Stimulated activated CD8-positive, alpha-beta memory T cell treated with anti-CD3 and anti-CD28 coated beads, Interleukin-15, amount 100 ng/mL, for 4 hours (primary cell): ENCODE measurements around the gene AOC1.

ENCODE experiments used
- DNase-seq, 2 donors: peaks; one replicate each; pipeline ENCODE4 v3.0.0-alpha.2; 2020; ENCODE audit warnings: low read depth in 2 of 2

AOC1 gene

DNA sequence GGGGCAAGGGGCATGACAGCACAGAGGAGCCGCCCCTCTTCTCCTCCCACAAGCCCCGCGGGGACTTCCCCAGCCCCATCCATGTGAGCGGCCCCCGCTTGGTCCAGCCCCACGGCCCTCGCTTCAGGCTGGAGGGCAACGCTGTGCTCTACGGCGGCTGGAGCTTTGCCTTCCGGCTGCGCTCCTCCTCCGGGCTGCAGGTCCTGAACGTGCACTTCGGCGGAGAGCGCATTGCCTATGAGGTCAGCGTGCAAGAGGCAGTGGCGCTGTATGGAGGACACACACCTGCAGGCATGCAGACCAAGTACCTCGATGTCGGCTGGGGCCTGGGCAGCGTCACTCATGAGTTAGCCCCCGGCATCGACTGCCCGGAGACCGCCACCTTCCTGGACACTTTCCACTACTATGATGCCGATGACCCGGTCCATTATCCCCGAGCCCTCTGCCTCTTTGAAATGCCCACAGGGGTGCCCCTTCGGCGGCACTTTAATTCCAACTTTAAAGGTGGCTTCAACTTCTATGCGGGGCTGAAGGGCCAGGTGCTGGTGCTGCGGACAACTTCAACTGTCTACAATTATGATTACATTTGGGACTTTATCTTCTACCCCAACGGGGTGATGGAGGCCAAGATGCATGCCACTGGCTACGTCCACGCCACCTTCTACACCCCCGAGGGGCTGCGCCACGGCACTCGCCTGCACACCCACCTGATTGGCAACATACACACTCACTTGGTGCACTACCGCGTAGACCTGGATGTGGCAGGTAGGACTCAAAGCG is 5.1 kb downstream of the AOC1 start:
- no peak for DNase-seq

DNA sequence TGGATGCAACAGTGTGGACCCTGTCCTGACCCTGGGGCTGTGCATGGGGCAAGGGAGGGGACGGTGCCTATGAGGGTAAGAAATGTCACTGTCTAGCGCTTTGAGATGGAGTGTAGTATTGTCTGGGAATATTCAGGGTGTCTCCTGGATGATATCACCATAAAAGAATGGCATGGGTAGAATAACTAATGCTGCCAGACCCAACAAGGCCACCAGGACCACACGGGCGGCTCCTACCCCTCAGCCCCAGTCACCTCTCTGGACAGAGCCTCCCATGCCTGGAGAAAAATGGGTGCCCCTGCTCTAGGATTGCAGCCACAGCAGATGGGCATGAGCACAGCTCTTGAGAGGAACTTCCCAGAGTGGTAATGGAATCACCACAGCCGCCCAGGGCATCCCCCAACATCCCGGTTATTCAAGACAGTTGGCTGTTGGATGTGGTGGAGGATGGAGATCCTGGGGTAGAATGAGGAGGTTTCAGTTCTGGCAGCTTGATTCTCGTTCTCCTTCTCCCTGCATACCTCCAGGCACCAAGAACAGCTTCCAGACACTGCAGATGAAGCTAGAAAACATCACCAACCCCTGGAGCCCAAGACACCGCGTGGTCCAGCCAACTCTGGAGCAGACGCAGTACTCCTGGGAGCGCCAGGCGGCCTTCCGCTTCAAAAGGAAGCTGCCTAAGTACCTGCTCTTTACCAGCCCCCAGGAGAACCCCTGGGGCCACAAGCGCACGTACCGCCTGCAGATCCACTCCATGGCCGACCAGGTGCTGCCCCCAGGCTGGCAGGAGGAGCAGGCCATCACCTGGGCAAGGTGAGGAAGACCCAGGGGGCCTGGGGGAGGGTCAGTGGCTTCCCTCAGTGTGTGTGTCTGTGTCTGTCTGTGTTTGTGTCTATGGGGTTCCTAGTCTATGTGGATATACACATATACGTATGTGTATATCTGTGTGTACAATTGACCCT is 6.2 kb downstream of the AOC1 start:
- DNase-seq: no peak

DNA sequence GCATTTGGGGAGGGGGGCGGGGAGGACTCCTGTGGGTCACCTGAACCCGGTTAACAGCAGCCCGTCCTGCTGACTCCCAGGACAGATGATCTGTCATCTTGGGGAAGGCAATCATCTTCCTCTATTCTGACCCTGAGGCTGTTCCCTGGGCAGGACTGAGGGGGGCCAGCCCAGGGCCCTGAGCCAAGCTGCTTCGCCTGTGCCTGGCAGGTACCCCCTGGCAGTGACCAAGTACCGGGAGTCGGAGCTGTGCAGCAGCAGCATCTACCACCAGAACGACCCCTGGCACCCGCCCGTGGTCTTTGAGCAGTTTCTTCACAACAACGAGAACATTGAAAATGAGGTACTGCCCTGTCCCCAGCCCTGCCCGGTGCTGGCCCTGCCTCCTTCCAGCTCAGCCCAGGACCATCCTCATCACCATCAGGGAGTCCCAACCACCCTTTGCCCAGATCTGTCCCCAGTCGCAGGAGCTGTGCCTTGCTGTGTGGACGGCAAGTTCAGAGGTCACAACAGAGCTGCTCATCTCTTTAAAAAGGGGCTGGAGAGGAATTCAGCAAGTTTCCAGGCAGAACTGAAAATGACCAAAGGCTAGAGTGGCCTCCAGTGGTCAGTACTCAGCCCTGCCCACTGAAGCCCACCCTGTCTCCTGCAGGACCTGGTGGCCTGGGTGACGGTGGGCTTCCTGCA is 8.1 kb downstream of the AOC1 start:
- DNase-seq: no peak

DNA sequence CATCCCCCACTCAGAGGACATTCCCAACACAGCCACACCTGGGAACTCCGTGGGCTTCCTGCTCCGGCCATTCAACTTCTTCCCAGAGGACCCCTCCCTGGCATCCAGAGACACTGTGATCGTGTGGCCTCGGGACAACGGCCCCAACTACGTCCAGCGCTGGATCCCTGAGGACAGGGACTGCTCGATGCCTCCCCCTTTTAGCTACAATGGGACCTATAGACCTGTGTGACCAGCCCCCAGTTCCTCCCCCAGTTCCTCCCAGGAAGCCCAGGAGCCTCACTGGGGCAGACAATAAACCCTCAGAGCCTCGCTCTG is 8.6 kb downstream of the AOC1 start:
- no peak for DNase-seq

DNA sequence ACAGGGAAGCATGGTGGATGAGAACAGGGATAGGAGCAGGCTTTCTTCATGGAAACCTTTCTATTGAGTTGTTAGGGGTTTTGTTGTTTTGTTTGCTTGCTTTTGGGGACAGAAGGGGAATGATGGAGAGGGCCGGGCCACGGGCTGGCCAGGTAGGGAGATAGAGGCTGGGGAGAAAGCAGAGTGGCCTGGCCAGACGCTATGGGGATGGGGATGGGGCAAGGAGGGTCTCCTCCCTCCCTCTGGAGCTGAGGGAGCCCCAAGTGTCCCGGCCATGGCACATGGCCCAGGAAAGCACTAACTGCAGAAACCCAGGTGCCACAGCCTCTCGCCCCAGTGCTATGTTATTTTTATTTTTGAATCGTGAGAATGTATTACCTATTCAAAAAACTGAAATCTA is 10.0 kb downstream of the AOC1 start:
- DNase-seq: no peak

DNA sequence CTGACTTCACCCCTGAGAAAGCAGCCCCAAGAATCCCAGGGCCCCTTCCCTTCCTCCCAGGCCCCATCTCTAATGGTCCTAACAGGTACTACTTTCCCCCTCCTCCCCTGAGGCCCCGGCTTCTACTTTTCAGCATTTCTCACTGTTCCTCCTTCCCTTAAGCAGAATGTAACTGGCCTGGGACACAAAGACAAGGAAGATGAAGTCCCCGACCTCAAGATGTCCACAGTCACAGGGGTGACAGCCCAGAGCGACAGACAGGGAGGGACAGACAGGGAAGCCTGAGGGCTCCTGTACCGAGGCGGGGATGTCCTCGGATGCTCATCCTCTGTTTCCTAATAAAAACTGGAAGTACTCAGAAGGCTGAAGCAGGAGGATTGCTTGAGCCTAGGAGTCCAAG is 11.6 kb downstream of the AOC1 start:
- DNase-seq: no peak

DNA sequence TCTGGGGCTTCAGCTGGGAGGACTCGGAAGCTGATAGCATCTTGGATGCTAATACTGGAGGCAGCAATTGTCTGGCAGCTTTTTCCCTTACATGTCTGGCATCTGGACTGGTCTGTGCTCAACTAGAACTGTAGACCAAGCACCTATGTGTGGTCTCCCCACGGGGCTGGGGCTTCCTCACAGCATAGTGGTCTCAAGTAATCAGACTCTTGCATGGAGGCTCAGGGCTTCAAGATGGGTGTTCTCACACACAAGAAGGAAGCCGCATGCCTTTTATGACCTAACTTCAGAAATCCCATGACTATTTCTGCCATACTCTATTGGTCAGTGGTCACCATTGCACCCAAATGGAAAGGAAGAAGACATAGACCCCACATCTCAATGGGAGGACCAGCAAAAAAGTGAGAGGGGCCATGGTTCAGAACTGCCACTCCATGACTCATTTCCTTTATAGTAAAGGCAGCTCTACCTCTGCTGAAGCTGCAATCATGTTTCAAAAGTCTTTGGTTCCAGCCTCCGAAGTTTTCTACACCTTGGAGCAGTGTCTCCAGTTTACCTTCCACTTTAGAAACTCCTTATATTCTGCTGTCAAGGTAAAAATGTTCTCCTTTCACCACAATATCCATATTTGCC is 14.7 kb downstream of the AOC1 start:
- DNase-seq: no peak

DNA sequence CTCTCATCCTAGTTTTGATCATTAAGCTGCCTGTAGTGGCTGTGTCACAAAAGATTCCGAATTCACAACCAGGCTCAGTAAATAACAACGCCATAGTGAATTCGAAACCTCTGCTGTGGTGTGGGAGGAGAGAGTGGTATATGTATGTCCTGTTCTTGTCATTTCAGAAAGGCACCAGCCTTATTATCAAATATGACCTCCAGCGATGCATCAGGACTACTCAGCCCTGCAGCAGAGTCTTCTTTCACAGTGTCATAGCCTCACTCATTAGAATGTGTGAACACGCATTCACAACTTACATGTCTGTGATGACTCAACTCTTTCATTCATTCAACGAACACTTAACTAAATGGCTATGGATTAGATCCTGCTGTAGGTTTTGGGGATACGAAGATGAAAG is 15.3 kb downstream of the AOC1 start:
- no peak for DNase-seq

DNA sequence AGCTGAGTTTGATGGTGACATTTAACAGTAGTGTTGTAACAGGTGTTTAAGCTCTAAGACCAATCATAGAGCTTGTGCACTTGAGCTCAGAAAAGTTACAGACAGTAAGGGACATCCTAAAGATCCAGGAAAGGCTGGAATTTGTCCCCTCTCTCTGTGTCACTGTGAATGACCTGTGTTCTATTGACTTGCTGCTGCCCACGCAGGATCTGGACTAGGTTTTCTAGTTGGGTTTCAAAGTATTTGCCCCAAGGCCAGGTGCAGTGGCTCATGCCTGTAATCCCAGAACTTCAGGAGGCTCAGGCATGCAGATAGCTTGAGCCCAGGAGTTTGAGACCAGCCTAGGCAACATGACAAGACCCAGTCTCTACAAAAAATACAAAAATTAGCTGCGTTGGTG is 17.1 kb downstream of the AOC1 start:
- no peak for DNase-seq

DNA sequence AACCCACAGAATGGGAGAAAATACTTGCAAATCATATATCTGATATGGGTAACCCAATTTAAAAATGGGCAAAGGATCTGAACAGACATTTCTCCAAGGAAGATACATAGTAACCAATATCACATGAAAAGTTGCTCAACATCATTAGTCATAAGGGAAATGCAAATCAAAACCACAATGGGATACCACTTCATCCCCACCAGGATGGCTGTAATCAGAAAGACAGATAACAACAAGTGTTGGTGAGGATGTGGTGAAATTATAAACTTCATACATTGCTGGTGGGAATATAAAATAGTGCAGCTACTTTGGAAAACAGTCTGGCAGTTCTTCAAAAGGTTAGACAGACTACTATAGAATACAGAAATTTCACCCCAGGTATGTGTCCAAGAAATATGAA is 19.3 kb downstream of the AOC1 start:
- no peak for DNase-seq

DNA sequence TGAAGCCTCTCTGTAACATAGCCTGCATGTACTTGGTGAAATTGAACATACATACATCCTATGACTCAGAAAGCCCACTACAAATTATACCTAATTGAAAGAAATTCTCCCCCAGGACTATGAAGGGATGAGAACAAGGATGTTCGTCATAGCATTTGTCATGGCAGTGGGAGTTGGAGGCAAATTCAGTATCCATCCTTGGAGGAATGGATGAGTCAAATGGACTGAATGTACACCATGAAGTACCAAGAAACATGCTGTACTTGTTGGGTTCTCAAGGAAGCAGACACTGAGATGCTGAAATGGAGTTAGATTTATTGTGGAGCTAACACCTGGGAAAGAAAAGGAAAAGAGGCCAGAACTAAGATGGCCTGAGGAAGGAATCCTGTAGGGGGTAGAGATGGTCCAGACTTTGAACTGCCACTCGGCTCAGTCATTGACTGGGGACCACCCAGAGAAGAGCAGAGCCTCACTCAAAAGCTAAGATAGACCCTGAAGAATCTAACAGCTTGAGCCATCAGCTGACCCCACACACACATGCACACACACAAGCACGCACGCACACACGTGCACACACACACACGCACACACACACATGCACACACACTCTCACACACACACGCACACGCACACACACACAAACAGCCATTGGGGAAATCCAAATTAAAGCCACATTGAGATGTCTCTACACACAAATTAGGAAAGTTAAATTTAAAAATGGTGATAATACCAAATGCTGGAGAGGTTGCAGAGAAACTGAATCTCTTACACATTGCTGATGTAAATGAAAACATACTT is 22.3 kb downstream of the AOC1 start:
- no peak for DNase-seq

DNA sequence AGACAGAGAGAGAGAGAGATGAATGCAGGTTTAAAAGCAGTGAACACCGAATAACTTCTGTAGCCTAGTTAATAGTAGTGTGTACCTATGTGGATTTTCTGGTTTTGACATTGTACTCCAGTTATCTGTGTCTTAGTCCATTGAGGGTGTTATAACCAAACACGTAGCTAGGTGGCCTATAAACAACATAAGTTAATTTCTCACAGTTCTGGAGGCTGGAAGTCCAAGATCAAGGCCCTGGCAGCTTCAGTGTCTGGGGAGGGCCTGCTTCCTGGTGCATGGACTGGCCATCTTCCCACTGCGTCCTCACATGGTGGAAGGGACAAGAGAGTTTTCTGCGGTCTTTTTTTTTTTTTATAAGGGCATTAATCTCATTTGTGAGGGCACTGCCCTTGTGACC is 23.5 kb downstream of the AOC1 start:
- DNase-seq: no peak

DNA sequence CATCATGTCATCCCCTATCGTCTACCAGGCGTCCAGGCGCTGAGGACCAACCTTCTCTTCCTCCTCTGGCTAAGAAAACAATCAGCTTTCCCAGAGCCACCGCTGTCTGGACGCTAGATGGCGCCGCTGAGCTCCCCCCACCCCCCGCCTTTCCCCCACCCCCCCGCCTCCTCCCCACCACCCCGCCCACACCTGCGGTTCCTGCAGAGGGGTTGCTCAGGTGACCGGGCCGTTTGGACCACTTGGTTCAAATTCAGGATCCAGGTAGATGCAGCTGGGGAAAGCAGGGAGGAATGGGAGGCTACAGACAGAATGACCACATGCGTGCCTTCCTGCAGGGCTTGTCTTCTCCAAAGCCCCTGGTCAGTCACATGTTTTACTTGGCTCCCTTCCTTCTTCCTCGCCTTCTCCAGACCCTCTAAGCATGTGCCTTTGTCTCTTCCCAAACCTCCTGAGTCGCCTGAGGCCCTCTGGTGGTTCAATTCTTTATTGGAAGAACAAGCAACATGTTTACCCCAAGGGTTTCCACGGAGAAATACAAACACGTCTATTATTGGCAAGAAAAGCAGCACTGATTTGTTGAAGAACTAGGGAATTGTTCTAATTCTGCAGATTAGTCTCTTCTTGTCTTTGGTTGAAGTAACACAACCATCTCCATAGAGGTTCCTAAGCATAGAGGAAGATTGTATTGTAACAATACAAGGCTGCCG is 24.7 kb downstream of the AOC1 start:
- no peak for DNase-seq

DNA sequence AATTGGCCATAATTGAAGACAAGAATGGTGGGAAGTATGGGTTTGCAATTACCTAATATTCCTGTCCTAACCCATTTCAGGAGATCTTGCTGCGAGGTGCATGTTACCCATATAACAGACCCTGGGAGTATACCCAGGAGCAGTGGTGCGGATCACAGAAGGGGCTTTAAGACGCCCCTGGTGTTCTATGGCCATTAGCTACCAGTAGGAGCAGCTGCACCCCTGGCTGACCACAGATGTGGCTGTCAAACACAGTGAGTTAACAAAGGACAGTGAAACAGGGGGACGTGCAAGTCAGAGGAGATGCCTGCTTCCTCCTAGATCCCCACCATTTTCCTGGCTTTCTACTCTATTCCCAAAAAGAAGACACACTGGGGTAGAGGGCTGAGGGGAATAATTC is 25.2 kb downstream of the AOC1 start:
- DNase-seq: no peak

DNA sequence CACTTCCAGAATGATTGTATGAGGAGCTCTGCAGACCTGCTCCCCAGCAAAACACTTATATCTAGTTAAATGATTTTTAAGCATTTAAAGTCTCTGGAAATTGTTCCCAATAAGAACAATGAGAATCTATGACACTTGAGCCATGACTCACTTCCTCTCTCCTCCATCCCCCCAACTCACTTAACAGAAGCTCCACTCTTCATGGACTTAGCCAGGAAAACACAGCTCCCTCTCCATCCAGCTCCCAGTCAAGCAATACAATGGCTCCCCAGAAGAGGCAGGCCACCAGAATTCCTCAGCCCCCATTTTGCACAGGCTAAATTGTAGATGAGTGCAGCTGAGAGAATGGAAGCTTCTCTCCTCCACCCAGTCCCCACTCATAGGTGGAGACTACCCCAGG is 27.0 kb downstream of the AOC1 start:
- DNase-seq: no peak

DNA sequence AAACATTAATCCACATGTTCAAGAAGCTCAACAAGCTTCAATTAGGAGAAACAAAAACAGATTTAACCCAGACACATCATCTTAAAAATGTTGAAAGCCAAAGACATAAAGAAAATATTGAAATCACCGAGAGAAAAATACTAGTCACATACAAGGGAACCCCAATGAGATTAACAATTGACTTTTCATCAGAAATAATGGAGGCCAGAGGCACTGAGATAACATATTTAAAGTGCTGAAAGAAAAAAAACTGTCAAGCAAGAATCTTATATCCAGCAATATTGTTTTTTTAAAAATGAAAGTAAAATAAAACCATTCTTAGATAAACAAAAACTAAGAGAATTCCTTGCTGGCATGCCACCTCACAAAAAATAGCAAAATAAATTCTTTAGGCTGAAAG is 28.9 kb downstream of the AOC1 start:
- no peak for DNase-seq

DNA sequence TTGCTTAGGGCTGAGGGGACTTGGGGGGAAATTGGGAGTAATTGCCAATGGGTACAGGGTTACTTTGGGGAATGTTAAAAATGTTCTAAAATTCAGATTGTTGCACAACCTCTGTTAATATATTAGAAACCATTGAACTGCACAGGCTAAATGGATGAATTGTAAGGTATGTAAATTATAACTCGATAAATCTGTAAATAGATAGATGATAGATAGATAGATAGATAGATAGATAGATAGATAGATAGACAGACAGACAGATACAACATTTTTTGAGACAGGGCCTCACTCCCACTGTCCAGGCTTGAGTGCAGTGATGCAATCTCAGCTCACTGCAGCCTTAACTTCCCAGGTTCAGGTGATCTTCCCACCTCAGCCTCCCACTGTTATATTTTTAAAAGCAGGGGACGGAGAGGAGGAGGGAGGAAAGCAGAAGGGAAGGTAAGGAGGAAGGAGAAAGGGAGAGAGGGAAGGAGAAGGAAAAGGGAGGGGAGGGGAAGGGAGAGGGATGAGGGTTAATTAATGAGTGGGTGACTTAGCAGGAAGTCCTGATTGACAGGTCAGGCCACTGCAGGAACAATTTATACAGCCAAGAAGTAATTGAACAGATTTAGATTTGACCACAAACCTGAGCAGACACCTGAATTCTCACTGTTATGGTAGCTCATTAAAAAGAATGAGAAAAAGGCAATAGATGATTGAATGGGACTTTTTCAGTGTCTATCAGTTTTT is 38.7 kb downstream of the AOC1 start:
- no peak for DNase-seq

DNA sequence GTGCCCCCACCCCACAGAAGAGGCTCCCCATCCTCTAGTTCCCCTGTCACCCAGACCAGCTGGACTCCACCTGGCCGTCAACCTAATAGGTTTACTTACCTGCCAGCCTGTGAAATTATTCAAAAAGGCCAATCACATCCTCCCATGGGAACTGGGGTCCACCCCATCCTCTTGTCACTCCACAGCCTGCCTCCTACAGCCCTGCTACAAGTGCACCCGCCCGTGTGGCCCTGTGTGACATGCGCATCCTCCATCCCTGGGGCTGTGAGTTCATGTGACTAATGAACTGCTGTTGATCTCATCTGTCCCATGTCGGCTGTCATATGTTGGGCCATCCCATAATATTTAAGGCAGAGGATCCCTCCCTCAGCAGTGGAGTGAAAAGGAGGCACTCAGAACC is 39.4 kb downstream of the AOC1 start:
- DNase-seq: no peak

DNA sequence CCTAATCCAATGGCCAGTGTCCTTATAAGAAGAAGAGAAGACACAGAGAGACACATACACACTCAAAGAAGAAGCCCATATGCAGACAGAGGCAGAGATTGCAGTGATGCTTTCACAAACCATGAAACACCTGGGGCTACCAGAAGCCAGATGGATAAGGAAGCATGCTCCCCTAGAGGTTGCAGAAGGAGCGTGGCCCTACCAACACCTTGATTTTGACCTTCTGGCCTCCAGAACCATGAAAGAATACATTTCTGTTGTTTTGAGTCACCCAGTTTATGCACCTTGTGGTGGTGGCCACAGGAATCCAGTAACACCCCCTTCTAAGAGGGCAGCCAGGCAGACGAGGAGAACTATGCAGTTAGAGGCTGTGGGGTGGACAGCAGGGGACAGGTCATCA is 43.5 kb downstream of the AOC1 start:
- no peak for DNase-seq

DNA sequence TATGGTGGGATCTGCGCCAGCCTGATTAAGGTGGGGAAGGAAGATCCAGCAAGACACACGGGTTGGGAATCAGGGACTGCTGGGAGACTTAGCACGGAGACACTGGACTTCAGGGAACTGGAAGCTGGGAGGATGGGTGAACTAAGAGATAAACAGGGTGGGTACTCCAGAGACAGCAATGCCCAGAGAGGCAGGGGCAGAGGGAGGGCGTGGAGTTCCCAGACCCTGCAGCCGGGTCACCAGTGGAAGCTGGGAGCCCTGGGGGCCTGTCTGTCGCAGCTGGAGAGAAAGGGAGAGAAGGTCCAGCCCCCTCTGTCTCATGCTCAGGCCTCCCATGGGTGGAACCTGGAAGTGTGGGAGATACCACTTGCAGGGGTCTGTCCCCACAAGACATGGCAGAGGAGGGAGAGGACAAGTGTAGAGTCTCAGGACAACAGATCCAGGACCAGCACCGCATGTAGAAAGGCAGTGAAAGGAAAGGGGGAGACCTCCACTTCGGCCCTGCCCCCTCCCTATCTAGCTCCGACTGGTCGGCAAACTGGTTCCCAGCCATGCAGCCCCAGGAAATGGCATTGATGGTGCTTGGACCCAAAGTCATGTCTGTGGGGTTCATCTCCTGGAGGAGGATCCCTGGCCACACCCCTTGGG is 44.4 kb downstream of the AOC1 start:
- no peak for DNase-seq
